ENCODE results near the gene FAM135A.
"Not testable (repeated sequence)": the region's sequence is repeated elsewhere in the genome, so short reads cannot be mapped to it uniquely, and the experiment has no call there.

FAM135A gene

DNA sequence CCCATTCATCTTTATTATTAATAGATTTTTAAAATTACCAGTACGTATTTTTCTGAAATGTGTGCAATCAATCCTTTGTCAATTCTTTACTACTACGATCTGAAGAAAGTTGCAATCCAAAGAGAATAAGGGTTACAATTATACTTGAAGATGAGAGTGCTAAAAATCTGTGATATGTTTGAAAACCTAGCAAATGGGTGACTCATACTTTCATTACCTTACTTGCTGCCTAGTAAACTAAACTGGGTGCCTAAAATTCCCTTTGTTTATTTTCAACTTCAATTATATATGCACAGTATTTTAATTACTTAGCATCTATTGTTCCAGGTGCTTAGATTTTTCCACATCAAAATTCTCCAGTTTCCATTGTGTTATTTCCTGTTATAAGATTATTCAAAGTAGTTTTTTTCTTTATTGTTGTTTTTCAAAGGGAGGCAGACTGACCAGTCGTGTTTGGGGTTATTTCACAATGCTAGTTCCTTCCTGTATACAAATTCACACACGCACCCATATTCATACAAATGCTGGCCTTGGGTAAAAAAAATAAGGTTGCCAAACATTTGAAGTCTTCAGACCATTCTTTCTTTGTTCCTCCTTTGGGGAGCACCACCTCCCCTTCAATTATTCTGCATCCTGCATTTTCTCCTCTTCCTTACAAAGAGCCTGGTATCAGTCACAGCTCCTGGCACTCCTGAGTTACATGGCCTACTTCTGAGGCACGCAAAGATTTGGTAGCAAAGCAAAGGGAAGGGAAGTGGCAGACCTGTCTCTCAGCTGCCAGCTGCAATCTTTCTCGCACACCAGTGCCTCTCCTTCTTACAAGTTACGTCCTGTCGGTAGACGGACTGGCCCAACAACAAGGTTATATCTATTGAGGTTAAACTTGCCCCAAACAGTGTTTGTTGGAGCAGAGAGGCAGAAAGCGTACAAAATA is 16.2 kb upstream of the FAM135A start:
- no peak for DNase-seq (ENCODE audit: low read depth in 2 of 2)

DNA sequence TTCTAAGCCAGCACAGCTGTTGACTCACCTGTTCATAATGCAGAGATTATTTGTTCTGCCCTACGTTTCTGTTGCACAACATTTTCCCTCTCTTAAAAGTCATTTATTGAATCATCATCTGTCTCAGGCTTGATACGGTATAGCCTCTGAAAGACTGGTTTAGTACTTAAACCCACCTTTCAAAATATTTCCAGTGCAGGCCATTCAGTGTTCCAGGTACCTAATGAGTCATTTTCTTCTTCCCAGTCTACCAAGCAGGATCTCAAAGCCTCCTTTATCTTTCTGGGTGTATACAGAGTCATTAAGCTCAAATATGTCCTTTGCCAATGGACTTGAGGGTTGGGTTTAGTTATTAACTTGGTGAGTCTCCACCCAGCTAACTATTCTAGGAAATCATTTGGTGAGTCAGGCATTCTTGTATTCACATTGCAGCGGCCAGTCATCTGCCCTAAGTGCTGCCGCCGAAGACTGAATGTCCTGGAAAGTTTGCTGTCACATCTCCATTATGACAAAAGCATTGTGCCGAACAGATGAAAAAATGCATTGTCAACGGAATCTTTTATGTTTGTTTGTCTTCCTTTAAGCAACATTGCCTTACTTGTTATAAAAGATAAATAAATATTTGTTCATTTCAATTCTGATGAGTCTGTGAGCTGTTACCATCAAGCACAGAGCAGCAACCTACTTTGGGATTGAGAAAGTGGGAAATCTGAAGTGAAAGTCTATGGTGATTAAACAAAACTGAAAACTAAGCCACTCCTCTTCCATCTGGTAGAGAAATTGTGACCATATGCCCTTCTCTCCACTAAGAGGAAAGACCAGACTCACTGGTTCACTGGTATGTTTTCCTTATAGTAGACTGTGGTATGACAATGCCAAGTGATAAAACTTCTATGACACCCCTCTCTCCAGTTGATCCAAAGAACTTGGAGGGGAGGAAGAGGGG is 14.3 kb upstream of the FAM135A start:
- DNase-seq (ENCODE audit: low read depth in 2 of 2): no peak

DNA sequence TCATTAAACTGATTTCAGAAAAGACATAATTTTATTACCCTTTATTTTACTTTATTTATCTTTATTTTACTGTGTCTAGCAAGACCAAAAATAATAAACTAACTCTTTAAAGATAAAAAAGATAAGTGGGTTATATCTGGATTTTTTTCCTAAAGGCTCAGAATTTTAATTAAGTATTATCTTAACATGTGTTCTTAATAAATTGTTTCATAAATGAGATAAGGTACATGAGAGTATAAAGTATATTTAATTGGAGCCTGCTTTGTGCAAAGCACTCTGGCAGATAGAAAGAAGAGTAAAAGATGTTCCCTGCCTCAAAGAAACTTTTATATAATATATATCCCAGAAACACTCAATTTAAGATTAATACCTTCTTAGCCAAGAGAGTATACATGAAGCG is 8.7 kb upstream of the FAM135A start:
- DNase-seq (ENCODE audit: low read depth in 2 of 2): no peak

GRCh38 chr6:70409216-70409615 is 4.1 kb upstream of the FAM135A start:
- no peak for DNase-seq (ENCODE audit: low read depth in 2 of 2)

GRCh38 chr6:70411542-70412251 is 1.6 kb upstream of the FAM135A start:
- DNase-seq (ENCODE audit: low read depth in 2 of 2): no peak

DNA sequence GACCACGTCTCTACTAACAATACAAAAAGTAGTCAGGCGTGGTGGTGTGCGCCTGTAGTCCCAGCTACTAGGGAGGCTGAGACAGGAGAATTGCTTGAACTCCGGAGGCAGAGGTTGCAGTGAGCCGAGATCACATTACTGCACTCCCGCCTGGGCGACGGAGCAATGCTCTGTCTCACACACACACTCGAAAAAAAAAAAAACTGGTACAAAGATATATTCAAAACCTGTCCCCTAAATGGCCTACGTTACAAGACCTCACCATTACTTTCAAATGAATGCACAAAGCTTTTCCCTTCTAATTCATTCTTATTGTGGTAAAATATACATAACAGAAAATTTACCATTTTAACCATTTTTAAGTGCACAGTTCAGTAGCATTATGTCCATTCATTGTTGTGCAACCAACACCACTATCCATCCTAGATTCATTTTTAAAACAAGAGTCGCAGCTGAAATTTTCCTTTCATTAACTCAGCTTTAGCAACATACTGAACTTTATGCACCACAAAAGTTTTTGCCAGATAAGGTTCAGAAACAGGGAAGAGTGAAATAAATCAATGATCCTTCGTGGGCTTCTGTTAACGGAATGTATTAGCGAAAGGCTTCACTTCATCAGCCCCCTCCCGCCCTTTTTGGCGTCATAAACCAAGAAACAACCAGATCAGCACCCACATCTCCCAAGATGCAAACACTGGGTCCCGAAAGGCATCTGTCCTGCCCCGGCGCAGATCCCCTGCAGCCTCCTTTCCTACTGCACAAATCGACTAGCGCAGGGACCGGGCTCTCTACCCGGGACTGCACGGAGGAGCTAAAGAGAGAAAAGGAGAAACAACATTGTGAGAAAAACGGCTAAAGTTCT is 825 bp upstream of the FAM135A start:
- no peak for DNase-seq (ENCODE audit: low read depth in 2 of 2)

DNA sequence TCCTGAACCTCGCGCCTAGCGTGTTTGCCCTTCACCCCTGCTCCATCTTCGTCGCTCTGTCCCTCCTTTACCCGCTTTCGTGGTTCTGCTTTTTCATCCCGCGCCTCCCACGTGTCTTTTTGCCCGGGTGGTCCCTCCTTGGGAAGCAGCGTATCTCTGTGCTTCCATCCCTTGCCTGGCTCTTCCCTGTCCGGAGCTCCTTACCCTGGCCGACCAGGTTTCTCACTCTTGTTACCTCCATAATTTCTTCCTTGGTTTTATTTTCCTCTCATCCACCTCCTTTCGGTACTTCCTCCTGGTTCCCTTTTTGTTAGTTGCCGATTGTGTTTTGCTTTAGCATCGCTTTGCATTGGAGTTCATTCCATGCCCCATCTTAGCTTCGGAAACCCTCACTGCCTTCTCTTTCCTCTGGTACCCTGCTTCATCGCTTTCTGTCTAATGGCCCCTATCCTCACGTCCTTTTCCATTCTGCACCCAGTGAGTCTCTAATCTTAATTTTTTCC is 735 bp downstream of the FAM135A start:
- DNase-seq (ENCODE audit: low read depth in 2 of 2): no peak

DNA sequence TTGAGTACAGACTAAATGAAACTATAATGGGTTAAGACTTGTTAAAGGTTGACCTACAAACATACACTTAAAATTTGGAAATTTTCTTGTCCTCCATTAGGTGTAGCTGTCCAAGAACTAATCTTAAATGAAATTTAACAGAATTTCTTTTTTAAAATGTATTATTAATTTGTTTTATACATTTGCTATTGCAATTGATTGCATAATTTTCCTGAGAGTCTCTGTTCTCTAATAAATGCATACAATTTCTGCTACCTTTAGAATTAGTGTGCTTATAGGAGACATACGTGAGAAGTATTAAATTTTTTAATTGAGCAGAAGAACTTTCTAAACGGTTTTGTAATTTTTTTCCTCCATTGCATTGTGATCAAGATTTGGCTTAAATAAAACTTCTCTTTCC is 1.5 kb downstream of the FAM135A start:
- DNase-seq (ENCODE audit: low read depth in 2 of 2): no peak

- no peak for DNase-seq (ENCODE audit: low read depth in 2 of 2)
These were observed 1.9 kb downstream of the FAM135A start for GRCh38 chr6:70415247-70415646.

DNA sequence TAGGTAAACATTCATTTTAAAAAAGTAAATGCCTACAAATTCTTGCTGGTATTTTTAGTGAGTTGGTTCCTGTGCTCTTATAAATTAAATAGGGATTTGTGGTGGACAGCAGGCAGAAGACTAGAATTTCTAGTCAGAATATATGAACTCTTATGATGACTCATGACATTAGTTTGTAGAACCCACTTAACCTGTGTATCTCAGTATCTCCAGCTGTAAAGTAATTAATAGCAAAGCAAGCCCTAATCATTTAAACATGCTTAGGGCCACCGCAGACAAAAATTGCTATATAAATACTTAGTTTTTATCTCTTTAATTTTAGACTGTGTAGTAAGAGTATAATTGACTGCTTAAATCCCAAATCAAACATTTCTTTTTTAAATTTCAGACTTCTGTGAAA is 2.4 kb downstream of the FAM135A start:
- DNase-seq (ENCODE audit: low read depth in 2 of 2): no peak

GRCh38 chr6:70421509-70421908 is 8.2 kb downstream of the FAM135A start:
- DNase-seq (ENCODE audit: low read depth in 2 of 2): no peak

DNA sequence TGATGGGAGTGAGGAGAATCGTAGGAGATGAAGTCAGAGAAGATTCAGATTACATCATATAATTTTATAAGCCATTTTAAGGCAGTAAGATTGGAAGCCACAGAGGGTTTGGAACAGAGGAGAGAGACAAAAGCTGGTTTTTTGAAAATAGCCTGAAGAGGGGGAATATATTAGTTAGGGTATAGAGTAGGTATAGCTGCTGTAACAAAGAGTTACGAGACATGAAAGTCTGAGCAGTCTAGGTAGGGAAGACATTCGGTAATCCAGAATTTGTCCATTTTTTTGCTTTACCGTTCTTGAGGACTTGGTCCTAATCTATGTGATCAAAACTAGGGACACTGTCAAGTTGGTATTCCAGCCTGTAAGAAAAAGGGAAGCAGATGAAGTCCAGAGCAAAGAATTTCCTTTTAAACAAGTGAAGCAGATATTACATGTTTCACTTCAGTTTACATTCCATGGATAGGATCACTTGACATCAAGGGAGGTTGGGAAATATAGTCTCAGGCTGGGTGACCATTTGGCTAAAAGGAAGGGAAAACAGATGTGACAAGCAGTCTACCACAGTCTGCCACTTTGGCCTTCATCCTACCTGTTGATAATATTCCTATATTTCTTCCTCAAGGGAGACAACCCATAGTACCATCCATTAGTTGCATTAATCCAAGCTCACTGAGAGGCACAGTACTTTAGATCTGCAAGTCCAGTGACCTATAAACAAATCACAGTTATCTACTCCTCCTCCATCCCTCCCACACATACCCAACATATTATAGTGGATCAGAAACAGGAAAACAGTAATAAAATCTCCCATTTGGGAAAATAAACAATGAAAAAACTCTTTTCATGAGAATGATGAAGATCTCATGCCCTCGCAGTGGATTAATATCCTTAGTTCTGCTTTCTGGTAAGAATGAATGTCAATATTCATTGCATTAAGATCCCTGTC is 10.2 kb downstream of the FAM135A start:
- no peak for DNase-seq (ENCODE audit: low read depth in 2 of 2)

DNA sequence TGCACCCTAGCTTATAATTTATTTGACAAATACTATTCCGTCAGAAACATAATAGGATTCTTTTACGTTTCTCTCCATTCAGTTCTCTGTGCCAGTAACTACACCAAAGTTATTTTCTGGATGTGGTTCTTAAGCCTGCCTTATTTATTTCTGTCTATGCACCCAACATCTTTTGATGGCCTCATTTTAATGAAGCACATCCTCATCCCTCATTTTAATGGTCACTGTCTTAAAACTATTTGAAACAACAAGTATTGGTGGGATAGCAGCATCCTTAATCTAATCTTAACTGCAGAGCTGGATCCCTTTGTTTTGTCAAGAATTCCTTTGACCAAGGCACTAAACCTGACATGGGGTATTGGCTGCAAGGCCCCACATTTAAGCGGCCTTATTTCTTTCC is 11.0 kb downstream of the FAM135A start:
- no peak for DNase-seq (ENCODE audit: low read depth in 2 of 2)

GRCh38 chr6:70436320-70436719 is 23.0 kb downstream of the FAM135A start:
- DNase-seq (ENCODE audit: low read depth in 2 of 2): no peak

DNA sequence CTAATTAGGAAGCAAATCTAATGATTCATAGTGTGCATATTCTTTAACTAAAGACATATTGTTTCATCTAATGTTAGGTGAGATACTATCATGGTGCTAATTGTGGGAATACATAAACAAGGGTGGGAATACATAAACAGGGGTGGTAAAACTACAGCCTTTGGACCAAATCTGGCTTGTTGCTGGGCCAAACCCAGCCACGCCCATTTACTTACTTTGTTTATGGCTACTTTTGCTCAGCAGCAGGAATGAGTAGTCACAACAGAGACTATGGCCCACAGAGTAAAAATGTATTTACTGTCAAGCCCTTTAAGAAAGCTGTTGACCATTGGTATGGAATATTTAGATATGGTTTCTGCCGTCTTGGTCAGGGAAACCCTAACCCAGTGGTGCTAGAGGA is 31.7 kb downstream of the FAM135A start:
- DNase-seq (ENCODE audit: low read depth in 2 of 2): no peak

DNA sequence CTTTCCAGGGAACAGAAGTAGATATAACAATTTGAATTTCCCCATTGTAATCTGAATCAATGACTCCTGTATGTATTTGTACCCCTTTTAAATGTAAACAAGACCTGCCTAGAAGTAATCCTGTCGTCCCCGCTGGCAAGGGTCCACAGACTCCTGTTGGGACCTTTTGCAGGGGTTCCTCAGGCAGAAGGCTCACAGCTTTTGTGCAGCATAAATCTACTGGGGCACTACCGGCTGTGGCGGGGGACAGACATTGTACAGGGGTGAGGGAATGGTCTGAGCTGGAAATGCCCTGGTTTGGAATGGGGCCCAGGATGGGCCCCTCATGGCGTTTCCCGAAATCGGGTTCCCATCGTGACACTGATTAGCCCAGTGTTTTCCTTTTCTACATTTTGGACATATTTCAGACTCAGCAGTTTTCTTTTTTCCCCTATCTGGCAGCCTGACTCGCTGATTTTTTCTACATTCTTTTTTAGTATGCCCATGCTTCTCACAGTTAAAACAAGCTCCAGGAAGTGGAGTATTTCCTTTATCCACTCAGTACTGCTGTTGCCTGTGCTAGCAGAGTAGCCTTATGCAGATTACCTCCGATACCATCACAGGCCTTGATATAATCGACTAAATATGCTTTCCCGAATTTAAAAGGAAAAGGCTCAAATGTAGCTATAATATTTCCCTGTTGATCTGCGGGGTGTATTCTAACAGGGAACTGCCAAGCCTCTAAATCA is 34.2 kb downstream of the FAM135A start:
- not testable (repeated sequence) for DNase-seq (ENCODE audit: low read depth in 2 of 2)

- not testable (repeated sequence) for DNase-seq (ENCODE audit: low read depth in 2 of 2)
These were observed 40.6 kb downstream of the FAM135A start for GRCh38 chr6:70453899-70454298.

GRCh38 chr6:70456735-70457134 is 43.4 kb downstream of the FAM135A start:
- no peak for DNase-seq (ENCODE audit: low read depth in 2 of 2)

GRCh38 chr6:70459235-70459634 is 45.9 kb downstream of the FAM135A start:
- DNase-seq (ENCODE audit: low read depth in 2 of 2): no peak
